HG03442 (cell line): ENCODE measurements around the gene OSBPL3.
"Not testable (repeated sequence)": the region's sequence is repeated elsewhere in the genome, so short reads cannot be mapped to it uniquely, and the experiment has no call there.

Experiments
- ATAC-seq: cut with Tn5 transposase; IDR thresholded peaks from one replicate; pipeline ENCODE4 v1.9.1; 2021; ENCODE audit warnings: mild to moderate bottlenecking, moderate library complexity; ENCODE audit not compliant: unreplicated experiment

Gene OSBPL3

GRCh38 chr7:24808518-24808917 is 171.5 kb downstream of the OSBPL3 start:
- no peak for ATAC-seq

DNA sequence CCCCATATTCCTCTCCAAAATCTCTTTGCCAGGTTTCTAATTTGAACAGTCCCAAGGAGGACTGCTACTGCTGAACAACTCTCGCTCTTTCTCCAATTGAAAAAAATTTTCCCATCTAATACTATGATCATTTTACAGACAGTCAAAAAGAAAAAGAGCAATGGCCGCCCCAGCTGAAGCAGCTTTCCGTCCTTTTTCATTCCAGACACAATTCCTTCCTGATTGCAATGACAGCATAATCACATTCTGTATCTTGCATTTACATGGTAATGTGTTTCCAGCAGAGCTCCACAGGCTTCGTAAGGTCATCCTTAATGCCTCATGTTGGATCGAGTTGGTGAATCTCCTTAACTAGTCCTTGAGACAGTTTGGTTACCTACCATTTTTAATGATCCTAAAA is 177.7 kb downstream of the OSBPL3 start:
- ATAC-seq = no peak

DNA sequence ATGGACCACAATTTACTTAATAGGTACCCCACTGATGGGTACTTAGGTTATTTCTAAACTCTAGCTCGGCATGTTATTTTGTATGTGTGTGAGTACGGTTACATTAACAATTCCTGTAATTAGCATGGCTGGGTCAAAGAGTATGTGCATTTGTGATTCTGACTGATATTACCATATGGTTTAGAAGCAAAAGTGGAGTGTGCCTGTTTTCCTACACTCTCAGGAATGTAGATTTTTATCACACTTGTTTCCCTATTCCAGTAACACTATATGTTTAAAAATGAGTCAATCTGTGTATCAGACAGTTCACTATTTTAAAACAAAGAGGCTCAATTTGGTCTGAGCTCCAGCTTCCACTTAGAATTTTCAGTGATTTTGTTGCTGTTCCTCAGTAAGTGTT is 178.1 kb downstream of the OSBPL3 start:
- ATAC-seq = no peak

GRCh38 chr7:24800667-24801066 is 179.3 kb downstream of the OSBPL3 start:
- no peak for ATAC-seq

DNA sequence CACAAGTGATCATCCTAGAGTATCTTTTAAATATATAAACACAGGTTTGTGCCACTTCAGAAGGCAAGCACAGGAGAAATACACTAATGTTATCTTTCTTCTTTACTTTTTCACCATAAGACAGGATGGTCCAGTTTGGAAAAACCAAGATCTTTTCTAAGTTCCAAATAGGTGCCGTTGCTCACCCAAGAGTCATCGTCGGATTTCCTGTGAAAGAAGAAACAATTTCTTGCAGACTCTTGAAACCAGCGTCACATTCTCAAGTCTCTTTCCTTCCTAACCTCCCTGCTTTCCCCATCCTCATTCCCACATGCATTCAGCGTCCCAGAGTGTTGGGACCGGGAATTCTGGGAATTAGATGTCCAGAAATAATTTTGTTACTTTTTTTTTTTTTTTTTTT is 179.9 kb downstream of the OSBPL3 start:
- ATAC-seq = no peak

- ATAC-seq = no peak
Observed at GRCh38 chr7:24799506-24799905, 180.5 kb downstream of the OSBPL3 start.

- no peak for ATAC-seq
Observed at GRCh38 chr7:24798261-24798660, 181.7 kb downstream of the OSBPL3 start.

DNA sequence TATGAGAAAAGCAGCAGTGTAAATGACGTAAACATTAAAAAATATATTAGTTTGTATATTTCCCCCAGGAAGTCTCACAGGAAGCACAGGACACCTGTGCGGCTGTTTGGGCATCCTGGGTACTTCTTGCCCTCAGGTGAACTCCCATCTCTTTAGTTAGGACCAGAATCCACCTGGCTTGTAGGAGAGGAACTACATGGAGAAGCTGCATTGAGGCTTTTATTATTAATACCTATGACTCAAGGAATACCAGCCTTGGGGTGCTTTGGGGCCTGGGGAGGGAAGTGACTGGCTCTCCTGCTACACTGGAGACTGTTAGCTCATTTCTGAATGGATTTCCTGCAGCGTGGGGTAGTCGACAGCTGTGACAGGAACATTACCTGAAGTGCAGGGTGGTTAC is 182.7 kb downstream of the OSBPL3 start:
- ATAC-seq = no peak

GRCh38 chr7:24795407-24795767 is 184.6 kb downstream of the OSBPL3 start:
- no peak for ATAC-seq

DNA sequence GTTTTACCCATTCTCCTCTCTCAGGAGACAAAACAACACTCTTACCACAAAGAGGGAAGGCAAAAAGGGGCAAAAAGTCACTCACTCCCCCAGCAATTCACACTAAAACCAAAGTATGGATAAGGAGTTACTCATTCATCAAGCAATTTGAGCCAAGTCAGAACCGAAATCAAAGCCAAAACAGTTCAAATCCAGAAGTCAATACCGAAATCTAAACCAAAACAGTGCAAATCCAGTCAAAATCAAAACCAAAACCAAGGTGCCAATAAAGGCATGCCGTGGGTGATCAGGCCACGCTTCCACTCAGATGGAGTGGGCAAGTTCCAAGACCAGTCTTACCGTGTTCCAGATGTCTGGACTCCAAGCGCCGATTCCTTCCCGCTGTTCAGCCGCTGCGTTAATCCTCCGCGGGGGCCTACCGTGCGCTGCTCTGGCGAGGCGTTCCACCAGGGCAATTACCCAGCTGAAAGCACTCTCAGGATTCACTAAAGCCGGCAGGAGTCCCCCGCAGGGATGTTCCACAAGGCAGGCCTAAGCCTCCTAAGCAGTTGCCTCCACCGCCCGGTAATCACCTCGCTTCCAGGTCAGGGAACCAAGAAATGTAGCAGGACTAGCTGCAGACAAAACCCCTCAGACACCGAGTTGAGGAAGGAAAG is 185.1 kb downstream of the OSBPL3 start:
- ATAC-seq = not testable (repeated sequence)

DNA sequence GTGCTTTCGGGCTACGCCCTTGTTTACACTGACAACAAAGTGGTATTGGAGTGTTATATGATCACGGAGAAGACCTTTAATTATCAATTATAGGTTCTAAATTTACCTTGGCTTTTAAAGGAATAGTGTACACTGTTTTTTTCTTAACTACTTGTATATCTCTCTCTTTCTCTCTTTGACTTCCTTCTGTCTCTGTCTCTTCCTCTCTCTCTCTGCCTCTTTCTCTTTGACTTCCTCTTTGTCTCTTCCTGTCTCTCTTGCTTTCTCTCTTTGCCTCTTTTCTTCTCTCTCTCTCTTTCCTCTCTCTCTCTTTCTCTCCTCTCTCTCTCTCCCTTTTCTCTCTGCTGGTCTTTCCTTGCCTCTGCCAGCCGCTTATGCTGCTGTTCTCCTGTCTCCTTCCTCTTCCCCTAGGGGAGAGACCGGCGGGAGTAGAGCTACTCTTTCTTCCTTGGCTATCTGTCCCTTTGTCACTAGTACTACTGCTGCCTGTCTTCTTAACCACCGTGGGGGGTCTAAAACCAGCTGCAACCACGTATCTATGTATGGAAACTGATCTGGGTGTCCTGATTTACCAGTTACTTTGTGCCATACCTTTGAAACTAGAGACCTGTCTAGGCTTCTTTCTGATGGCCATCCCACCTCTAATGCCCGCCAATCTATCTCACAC is 185.9 kb downstream of the OSBPL3 start:
- no peak for ATAC-seq

DNA sequence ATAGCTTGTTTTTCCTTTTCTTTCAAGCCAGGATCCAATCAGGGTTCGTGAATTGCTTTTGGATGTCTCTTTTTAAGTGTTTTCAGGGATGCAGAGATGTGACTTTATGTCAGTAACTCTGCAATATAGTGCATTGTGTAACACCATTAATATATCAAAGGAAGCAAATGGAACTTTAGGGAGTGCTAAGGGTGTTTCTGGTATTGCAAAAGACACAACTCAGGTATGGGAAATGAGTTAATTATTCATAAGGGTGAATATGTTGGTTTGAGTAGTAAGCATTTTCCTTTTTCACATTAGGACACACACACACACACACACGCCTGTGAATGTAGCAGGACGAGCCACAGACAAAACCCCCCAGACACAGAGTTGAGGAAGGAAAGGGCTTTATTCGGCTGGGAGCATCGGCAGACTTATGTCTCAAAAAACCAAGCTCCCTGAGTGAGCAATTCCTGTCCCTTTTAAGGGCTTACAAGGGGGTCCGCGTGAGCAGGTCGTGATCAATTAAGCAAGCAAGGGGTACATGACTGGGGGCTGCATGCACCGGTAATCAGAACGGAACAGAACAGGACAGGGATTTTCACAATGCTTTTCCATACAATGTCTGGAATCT is 190.9 kb downstream of the OSBPL3 start:
- ATAC-seq = no peak

DNA sequence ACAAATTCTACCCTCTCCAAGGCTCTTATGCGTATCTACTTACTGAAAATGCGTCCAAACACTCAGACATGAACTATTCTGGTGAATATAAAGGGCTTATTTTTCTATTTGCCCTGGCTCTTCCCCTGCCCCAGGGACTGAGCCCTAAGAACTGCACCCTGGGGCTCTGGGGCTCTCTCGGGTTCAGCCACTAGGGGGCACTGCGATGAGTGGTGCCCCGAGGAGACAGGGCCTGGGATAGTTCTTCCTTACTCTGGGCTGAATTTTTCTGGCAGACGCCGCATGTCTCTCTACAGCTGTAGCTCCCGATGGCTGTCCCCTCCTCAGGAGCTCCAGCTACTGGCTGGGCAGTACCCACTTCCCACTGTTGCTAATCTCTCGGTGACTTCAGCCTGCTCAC is 191.9 kb downstream of the OSBPL3 start:
- no peak for ATAC-seq

- ATAC-seq = peak; percentile 76
Observed at GRCh38 chr7:24786941-24787340, 193.0 kb downstream of the OSBPL3 start.

DNA sequence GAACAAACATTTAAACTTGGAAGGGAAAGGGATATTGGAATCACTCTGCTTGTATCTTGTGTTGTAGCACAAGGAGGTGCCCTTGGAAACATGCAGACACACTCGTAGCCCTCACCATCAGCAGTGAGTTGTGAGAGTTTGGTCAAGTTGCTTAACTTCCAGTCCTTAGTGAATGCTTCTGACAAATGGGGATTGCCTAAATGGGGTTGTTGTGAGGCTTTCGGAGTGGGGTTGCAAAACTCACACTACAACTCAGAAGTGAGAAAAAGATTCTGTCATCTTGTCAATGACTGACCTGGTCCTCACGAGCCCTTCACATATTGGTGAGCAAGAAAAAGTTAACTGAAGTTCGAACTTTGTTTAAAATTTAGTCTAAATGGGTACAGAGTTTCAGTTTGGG is 193.7 kb downstream of the OSBPL3 start:
- ATAC-seq = no peak

- no peak for ATAC-seq
Observed at GRCh38 chr7:24784277-24784676, 195.7 kb downstream of the OSBPL3 start.

- ATAC-seq = no peak
Observed at GRCh38 chr7:24783698-24784097, 196.3 kb downstream of the OSBPL3 start.

GRCh38 chr7:24781106-24781505 is 198.9 kb downstream of the OSBPL3 start:
- no peak for ATAC-seq

DNA sequence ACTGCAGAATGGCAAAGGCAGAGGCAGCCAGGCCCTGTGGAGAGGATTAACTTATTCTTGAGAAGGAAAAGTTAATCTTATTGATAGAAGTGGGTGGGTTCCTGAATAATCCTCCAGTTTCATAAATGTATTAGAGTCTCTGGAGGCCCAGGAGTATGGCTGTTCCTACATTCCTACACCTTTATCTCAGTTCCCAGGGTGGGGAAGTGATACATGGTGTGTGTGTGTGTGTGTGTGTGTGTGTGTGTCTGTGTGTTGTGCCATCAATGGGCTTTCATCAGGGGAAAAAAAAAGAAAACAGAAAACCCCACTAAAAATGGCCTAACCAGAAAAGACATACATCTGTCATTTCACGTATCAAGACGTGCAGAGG is 200.7 kb downstream of the OSBPL3 start:
- no peak for ATAC-seq

- ATAC-seq = peak; percentile 55
Observed at GRCh38 chr7:24778543-24779282, 201.3 kb downstream of the OSBPL3 start.

- ATAC-seq = no peak
Observed at GRCh38 chr7:24777806-24778205, 202.2 kb downstream of the OSBPL3 start.

- ATAC-seq = no peak
Observed at GRCh38 chr7:24773646-24774045, 206.3 kb downstream of the OSBPL3 start.
